ENCODE results near the gene RFC1. TPM values are rescaled to one million over a fixed set of nuclear protein-coding genes. Genes with fewer than 3 reads are reported as not detected.

RFC1 gene
- total and polyA plus RNA-seq, 2 donors (not counting 3 experiments of a cell fraction or from before 2014, with no cell fraction given) = 12.9 to 57.1 TPM

- Histone ChIP-seq H3K9me1 (replicated peaks; ENCODE audit: control insufficient read depth, extremely low read depth, insufficient read depth, low read length) (no peaks in the 10 kb centered on the region), H3K27me3 (ENCODE audit: control insufficient read depth in 2 of 2, insufficient read depth in 2 of 2, low read length in 2 of 2) (no peaks in the 10 kb centered on the region), H3K4me2 (ENCODE audit: insufficient read depth, low read length) (no peak overlapping the region), H3K79me2 (ENCODE audit: control insufficient read depth, insufficient read depth, low read length) (no peaks in the 10 kb centered on the region), H4K20me1 (replicated peaks; ENCODE audit: control insufficient read depth, extremely low read depth, insufficient read depth, low read length) (no peaks in the 10 kb centered on the region), H3K4me1 (ENCODE audit: control insufficient read depth, extremely low read depth, insufficient read depth, low read length) (no peaks in the 10 kb centered on the region), H3K27ac (ENCODE audit: insufficient read depth, low read depth, low read length) (no peak overlapping the region), H3K9ac (replicated peaks; ENCODE audit: extremely low read depth, insufficient read depth, low read length) (no peak overlapping the region), H3K9me3 (replicated peaks; ENCODE audit: control insufficient read depth, insufficient read depth, low read length) (no peaks in the 10 kb centered on the region), H2AFZ (ENCODE audit: low read depth, low read length) (no peak overlapping the region), H3K36me3 (ENCODE audit: control insufficient read depth in 2 of 2, extremely low read depth in 1 of 2, insufficient read depth in 2 of 2, low read length in 2 of 2) (peaks cover 10 to 15% of the 10 kb centered on the region in 2 experiments), H3K4me3 (replicated peaks in 1 of 3; ENCODE audit: insufficient read depth in 1 of 3, low read depth in 1 of 3, low read length in 3 of 3) (no peak overlapping the region)
- ChIA-PET POLR2A (no interaction called here), CTCF (no interaction called here)
- no peak for DNase-seq (ENCODE audit: low read depth, low spot score)
- dilution Hi-C loops (cut with MboI; ENCODE audit: extremely low pct_ligation_motif_present, low sequenced_read_pairs) = no loop called here
- FAIRE-seq = no peak
- no peak for TF ChIP-seq MYC (IDR thresholded peaks at IDR 0.05; ENCODE audit: low read depth, low read length)
- TF ChIP-seq GATA2 (IDR thresholded peaks at IDR 0.05; ENCODE audit: insufficient read depth, insufficient read length, low read depth, low read length) = no peak
- no peak for TF ChIP-seq POLR2AphosphoS5 (IDR thresholded peaks at IDR 0.05; ENCODE audit: insufficient read depth, low read depth, low read length)
- TF ChIP-seq POLR2A (IDR thresholded peaks at IDR 0.05; ENCODE audit: low read depth, low read length) = no peak
- no peak for TF ChIP-seq JUN (IDR thresholded peaks at IDR 0.05; ENCODE audit: borderline replicate concordance, insufficient read depth, insufficient read length, low read depth)
- no peak for TF ChIP-seq EZH2 (IDR thresholded peaks at IDR 0.05; ENCODE audit: borderline replicate concordance, low read depth, low read length, severe bottlenecking)
- TF ChIP-seq MAX (IDR thresholded peaks at IDR 0.05; ENCODE audit: insufficient read depth, insufficient read length) = no peak
- TF ChIP-seq, protein P1, sequence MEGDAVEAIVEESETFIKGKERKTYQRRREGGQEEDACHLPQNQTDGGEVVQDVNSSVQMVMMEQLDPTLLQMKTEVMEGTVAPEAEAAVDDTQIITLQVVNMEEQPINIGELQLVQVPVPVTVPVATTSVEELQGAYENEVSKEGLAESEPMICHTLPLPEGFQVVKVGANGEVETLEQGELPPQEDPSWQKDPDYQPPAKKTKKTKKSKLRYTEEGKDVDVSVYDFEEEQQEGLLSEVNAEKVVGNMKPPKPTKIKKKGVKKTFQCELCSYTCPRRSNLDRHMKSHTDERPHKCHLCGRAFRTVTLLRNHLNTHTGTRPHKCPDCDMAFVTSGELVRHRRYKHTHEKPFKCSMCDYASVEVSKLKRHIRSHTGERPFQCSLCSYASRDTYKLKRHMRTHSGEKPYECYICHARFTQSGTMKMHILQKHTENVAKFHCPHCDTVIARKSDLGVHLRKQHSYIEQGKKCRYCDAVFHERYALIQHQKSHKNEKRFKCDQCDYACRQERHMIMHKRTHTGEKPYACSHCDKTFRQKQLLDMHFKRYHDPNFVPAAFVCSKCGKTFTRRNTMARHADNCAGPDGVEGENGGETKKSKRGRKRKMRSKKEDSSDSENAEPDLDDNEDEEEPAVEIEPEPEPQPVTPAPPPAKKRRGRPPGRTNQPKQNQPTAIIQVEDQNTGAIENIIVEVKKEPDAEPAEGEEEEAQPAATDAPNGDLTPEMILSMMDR (IDR thresholded peaks at IDR 0.05; ENCODE audit: extremely low read depth in 1 of 2, insufficient read depth in 1 of 2, low read depth in 1 of 2, low read length in 2 of 2) = no peak
- no peak for TF ChIP-seq FOS (IDR thresholded peaks at IDR 0.05; ENCODE audit: borderline replicate concordance, insufficient read depth, low read length)
- intact Hi-C loops (cut with micrococcal nuclease) = no loop called here
- BruUV-seq (replicated peaks) = no TSS peak
Observed at GRCh38 chr4:39291686-39292085, 74.5 kb downstream of the RFC1 start.

Data from endothelial cell of umbilical vein (primary cell).